ENCODE measurements around the gene RUNX1.

GRCh38 chr21:34874684-34875513 is 174.2 kb downstream of the RUNX1 start:
- TF ChIP-seq GATA2 (IDR thresholded peaks at IDR 0.05; ENCODE audit: low read depth, low read length) (no peak), GATA3 (IDR thresholded peaks at IDR 0.05; ENCODE audit: low read depth, low read length) (no peak)
